DMS79 (cell line): ENCODE data around the gene MRGPRG.

Source experiments
- DNase-seq: peaks from one replicate; lab custom pipeline; 2025; lab: John Stamatoyannopoulos, UW

The MRGPRG gene

GRCh38 chr11:3195251-3196160 lies 23.1 kb downstream of the MRGPRG start:
- DNase-seq, result no peak

GRCh38 chr11:3194016-3194816 lies 24.4 kb downstream of the MRGPRG start:
- DNase-seq, result no peak

GRCh38 chr11:3193373-3194015 lies 25.1 kb downstream of the MRGPRG start:
- no peak for DNase-seq

- DNase-seq, result no peak
Measured at GRCh38 chr11:3192511-3193372, 25.9 kb downstream of the MRGPRG start.

GRCh38 chr11:3191586-3192324 lies 26.9 kb downstream of the MRGPRG start:
- DNase-seq, result no peak

GRCh38 chr11:3190600-3190999 lies 28.0 kb downstream of the MRGPRG start:
- no peak for DNase-seq

GRCh38 chr11:3189886-3190583 lies 28.6 kb downstream of the MRGPRG start:
- DNase-seq, result no peak

GRCh38 chr11:3189196-3189843 lies 29.3 kb downstream of the MRGPRG start:
- DNase-seq, result no peak

- no peak for DNase-seq
Measured at GRCh38 chr11:3188496-3189195, 30.0 kb downstream of the MRGPRG start.

GRCh38 chr11:3186166-3186953 lies 32.3 kb downstream of the MRGPRG start:
- DNase-seq, result no peak

- no peak for DNase-seq
Measured at GRCh38 chr11:3184732-3185347, 33.8 kb downstream of the MRGPRG start.

GRCh38 chr11:3183523-3183922 lies 35.1 kb downstream of the MRGPRG start:
- DNase-seq, result no peak

GRCh38 chr11:3182462-3182852 lies 36.2 kb downstream of the MRGPRG start:
- no peak for DNase-seq

- DNase-seq, result no peak
Measured at GRCh38 chr11:3181725-3182461, 36.7 kb downstream of the MRGPRG start.

- no peak for DNase-seq
Measured at GRCh38 chr11:3180869-3181268, 37.7 kb downstream of the MRGPRG start.

- DNase-seq, result no peak
Measured at GRCh38 chr11:3178349-3178748, 40.3 kb downstream of the MRGPRG start.

- no peak for DNase-seq
Measured at GRCh38 chr11:3177931-3178330, 40.7 kb downstream of the MRGPRG start.
